ENCODE results near the gene BCAR3.

DNA sequence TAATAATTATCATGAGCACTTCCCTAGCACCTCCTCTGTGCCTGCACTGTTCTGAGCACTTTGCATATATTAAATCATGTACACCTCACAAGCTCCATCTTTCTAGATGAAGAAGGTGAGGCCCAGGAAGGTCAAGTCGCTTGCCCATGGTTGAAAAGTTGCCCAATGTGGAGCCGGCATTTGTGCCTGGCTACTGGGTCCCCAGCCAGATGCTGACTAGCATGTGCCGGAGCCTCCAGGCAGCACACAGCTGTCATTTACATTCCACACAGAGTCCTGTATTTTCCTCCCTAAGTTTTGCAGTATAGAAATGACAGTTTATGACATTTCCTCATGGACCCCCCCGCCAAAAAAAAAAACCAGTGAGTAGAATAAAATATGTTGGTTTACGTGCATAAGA lies 94.3 kb downstream of the BCAR3 start:
- TF ChIP-seq, protein P1, sequence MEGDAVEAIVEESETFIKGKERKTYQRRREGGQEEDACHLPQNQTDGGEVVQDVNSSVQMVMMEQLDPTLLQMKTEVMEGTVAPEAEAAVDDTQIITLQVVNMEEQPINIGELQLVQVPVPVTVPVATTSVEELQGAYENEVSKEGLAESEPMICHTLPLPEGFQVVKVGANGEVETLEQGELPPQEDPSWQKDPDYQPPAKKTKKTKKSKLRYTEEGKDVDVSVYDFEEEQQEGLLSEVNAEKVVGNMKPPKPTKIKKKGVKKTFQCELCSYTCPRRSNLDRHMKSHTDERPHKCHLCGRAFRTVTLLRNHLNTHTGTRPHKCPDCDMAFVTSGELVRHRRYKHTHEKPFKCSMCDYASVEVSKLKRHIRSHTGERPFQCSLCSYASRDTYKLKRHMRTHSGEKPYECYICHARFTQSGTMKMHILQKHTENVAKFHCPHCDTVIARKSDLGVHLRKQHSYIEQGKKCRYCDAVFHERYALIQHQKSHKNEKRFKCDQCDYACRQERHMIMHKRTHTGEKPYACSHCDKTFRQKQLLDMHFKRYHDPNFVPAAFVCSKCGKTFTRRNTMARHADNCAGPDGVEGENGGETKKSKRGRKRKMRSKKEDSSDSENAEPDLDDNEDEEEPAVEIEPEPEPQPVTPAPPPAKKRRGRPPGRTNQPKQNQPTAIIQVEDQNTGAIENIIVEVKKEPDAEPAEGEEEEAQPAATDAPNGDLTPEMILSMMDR (IDR thresholded peaks at IDR 0.05; ENCODE audit: insufficient read depth, low read length, poor library complexity, severe bottlenecking): no peak
- no peak for TF ChIP-seq EZH2phosphoT487 (conservative IDR thresholded peaks at IDR 0.05; ENCODE audit: low read length)

All from SU-DHL-6 (cell line).